GM19324 (cell line): ENCODE measurements around the gene PSME4.
"Not testable (repeated sequence)": the region's sequence is repeated elsewhere in the genome, so short reads cannot be mapped to it uniquely, and the experiment has no call there.

Source experiments
- ATAC-seq: cut with Tn5 transposase; IDR thresholded peaks from one replicate; pipeline ENCODE4 v1.9.1; 2021; ENCODE audit warnings: mild to moderate bottlenecking, moderate library complexity; ENCODE audit not compliant: unreplicated experiment, low FRiP score

Gene PSME4

GRCh38 chr2:53964257-53964952 is 6.4 kb downstream of the PSME4 start:
- ATAC-seq, result no peak

DNA sequence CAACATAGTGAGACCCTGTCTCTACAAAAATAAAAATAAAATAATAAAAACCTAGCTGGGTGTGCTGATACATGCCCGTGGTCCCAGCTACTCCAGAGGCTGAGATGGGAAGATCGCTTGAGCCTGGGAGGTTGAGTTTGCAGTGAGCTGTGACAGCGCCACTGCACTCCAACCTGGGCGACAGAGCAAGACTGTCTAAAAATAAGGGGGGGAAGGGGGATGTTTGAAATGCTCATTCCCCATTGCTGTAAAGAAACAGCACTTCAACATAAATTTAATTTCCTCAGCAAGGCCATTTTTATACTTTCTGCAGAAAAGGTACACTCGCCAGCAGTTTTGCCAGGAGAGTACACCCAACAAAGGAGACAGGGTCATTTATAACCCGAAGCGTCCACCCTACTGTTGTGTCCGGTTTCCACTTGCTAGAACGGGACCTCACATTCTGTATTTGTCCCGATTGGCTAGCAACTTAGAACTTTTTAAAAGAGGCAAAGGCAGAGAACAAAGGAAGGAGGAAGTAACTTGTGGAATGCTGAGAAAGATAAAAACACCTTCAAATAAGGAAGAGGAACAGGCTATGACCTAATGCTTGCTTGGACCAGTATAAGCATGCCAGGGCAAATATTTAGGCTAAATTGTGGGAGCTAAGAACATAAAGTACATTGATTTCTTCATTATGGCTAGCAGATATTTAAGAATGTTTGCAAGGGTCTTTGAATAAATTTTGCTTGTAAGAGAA is 9.1 kb downstream of the PSME4 start:
- not testable (repeated sequence) for ATAC-seq

GRCh38 chr2:53960476-53960875 is 10.3 kb downstream of the PSME4 start:
- ATAC-seq, result no peak

DNA sequence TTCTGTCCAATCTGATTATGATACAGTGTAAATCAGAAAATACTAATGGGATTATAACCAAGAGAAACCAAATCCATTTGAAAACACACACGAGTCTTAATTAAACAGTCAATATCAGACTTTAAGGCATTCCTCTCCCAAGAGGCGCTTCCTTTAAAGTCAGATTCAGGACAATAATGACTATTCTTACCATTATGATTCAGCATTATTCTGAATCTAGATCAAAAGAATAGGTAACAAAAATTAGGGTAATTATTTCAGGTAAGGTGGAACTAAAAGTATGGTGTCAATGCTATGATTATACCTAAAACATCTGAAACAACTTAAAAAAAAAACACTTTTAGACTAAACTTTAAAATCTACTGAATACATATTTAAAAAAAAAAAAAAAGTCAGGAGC is 12.3 kb downstream of the PSME4 start:
- ATAC-seq, result no peak

DNA sequence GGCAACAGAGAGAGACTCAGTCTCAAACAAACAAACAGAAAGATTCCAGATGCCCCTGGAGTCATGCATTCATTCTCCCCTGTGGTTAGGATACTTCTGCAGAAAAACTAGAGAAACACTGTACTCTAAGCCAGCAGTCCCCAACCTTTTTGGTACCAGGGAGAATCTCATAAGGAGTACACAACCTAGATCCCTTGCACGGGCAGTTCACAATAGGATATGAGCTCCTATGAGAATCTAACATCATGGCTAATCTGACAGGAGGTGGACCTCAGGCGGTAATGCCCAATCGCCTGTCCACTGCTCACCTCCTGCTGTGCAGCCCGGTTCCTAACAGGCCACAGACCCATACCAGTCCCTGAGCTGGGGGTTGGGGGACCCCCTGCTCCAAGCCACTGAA is 18.3 kb downstream of the PSME4 start:
- no peak for ATAC-seq

DNA sequence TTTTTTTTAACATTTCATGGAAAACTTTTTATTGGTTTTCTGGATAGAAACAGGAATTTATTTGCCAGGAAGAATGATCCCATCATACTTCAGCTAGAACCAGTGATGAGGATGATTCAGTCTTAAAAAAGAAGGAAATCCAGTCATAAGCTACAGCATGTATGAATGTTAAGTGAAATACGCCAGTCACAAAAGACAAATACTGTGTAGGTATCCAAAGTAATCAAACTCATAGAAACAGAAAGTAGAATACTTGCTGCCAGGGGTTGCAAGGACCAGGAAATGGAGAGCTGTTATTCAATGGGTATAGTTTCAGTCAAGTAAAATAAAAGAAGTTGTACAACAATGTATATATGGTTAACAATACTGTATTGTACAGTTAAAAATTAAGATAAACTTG is 21.3 kb downstream of the PSME4 start:
- no peak for ATAC-seq

DNA sequence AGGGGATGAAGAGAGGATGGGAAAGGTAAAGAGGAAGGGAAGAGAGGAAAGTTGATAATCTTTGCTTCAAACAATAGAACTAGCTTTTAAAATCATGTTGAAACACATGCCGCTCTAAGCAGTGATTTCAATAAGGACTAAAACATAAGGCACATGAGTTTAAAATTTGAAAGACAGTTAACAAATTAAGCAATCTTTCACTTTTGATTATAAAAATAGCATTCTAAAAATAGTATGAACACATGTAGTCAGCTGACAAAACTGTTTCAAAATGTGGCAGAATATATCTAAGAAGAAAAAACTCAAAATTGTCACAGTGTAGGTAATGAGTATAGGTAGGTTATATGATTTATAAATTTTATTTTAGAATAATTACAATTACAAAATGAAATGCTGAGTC is 25.3 kb downstream of the PSME4 start:
- ATAC-seq, result no peak

DNA sequence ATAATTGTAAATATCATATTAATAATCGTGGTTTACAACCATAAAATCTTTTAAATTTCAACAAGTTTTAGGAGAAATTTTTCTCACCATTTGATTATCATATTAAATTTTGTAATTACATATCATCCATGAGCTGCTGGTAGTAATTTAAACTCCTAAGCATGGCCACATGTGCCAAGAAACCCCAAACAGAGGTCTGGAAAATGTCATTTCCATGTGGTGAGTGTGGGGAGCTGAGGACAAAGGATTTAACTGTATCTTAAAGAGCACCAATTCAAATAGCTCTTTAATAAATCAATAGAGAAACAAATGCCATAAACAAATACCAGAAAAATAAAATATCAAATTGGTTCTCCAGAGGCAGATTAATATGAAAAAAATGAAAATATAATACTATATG is 26.3 kb downstream of the PSME4 start:
- no peak for ATAC-seq

DNA sequence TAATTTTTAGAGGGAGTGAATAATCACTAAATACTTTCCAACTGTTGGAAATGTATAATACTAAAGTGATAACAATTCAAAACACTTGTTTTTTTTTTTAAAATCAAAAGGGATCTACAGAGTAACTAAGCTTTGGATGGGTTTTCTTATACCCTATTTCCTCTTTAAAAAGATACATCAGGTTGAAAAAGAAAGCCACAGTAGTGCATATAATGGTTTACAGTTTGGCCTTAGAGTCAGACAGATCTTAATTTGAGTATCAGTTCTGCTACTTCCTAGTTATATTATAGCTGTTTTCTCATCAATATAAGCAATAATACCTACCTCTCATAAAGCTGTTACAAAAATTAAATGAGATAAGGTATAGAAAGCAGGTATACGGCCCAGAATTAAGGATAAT is 28.5 kb downstream of the PSME4 start:
- no peak for ATAC-seq

- ATAC-seq, result no peak
Measured at GRCh38 chr2:53941749-53942148, 29.0 kb downstream of the PSME4 start.

- no peak for ATAC-seq
Measured at GRCh38 chr2:53939656-53940055, 31.1 kb downstream of the PSME4 start.

GRCh38 chr2:53938904-53939303 is 31.9 kb downstream of the PSME4 start:
- no peak for ATAC-seq

DNA sequence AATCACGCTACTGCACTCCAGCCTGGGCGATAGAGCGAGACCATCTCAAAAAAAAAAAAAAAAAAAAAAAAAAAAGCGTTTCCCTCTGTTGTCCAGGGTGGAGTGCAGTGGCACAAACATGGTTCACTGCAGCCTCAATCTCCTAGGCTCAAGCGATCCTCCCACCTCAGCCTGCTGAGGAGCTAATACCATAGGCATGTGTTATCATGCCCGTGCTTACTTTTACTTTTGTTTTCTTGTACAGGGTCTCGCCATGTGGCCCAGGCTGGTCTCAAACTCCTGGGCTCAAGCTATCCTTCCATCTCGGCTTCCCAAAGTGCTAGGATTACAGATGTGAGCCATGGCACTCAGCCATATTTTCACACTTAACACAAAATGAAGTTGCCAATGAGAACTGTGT is 37.5 kb downstream of the PSME4 start:
- ATAC-seq, result no peak

DNA sequence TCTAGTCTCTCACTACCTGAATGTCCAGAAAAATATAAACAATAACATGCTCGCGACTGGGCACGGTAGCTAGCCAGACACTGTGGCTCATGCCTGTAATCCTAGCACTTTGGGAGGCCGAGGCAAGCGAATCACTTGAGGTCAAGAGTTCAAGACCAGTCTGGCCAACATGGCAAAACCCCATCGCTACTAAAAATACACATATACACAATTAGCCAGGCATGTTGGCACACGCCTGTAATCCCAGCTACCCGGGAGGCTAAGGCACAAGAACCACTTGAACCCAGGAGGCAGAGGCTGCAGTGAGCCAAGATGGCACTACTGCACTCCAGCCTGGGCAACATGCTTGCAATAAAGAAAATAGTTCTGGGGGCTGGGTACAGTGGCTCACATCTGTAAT is 44.5 kb downstream of the PSME4 start:
- not testable (repeated sequence) for ATAC-seq

- ATAC-seq, result peak; percentile 69
Measured at GRCh38 chr2:53913721-53914120, 57.1 kb downstream of the PSME4 start.

- ATAC-seq, result no peak
Measured at GRCh38 chr2:53911434-53912189, 59.2 kb downstream of the PSME4 start.

DNA sequence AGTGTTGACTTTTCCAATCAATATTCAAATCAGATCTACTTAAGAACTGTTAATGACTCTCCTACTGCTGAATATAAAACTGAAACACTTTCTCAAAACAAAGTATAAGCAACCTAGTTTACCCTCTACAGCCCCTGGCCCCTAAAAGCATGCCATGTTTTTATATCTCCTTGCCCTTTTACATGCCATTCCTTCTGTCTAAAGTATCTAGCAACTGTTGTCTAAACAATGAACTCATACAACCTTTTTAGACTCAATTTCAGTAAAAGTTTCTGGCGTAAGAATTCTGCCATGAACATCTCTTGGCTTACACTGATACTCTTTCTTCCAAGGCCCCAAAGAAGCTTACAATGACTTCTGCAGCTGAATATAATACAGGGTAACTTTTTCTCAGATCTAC is 63.2 kb downstream of the PSME4 start:
- no peak for ATAC-seq

DNA sequence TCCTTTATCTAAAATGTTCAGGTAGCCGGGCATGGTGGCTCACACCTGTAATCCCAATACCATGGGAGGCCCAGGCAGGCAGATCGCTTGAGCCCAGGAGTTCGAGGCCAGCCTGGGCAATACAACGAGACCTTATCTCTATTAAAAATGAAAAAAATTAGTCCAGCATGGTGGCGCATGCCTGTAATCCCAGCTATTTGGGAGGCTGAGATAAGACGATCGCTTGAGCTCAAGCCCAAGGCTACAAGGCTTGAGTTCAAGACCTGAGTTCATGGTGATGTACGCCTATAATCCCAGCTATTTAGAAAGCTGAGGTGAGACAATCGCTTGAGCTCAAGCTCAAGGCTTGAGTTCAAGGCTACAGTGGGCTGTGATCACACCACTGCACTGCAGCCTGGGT is 65.4 kb downstream of the PSME4 start:
- no peak for ATAC-seq

GRCh38 chr2:53903011-53903410 is 67.8 kb downstream of the PSME4 start:
- ATAC-seq, result no peak

- ATAC-seq, result no peak
Measured at GRCh38 chr2:53901192-53901591, 69.6 kb downstream of the PSME4 start.

DNA sequence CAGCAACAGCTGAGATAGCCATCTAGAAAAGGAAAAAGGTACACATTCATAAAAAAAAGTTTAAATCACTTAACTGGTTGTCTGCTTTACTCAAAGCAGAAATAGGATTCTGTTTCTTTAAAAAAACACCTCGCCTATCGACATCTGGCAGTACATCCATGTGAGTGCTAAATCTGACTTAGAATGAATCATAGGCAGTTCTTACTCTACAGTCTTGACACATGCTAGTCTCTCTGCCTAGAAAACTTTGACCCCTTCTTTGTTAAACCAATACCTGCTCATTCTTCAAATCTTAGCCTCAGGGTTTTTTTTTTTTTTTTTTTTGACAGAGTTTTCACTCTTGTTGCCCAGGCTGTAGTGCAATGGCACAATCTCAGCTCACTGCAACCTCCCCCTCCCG is 73.9 kb downstream of the PSME4 start:
- ATAC-seq, result no peak
